Lung (tissue), 12 donors: ENCODE measurements around the gene PLCG2. TPM values are rescaled to one million over a fixed set of nuclear protein-coding genes. Genes with fewer than 3 reads are reported as not detected.

Experiments used
- ATAC-seq: fragments of 200-7000 bp; cut with Tn5 transposase; one replicate; pipeline ENCODE4 v1.9.1; 2020; ENCODE audit warnings: moderate number of reproducible peaks; ENCODE audit not compliant: insufficient read depth, low FRiP score
- DNase-seq, 3 donors: peaks; one replicate each; pipeline ENCODE4 v3.0.0-alpha.2; 2013 to 2017
- H3K27ac ChIP-seq, 2 donors: one replicate each; pipeline ENCODE4 v1.5.1; 2013; ENCODE audit warnings: mild to moderate bottlenecking in 2 of 2, moderate library complexity in 2 of 2, control low read depth in 1 of 2, inconsistent platforms in 1 of 2, low read depth in 1 of 2, low read length in 1 of 2
- H3K27me3 ChIP-seq, 3 donors: one replicate each; pipeline ENCODE4 v1.5.1; 2013; ENCODE audit warnings: low read length in 2 of 3; ENCODE audit not compliant: control insufficient read depth in 3 of 3, insufficient read depth in 3 of 3
- H3K36me3 ChIP-seq, 4 donors: one replicate each; pipeline ENCODE4 v1.5.1; 2013; ENCODE audit warnings: low read length in 4 of 4, mild to moderate bottlenecking in 1 of 4, moderate library complexity in 1 of 4; ENCODE audit not compliant: control insufficient read depth in 4 of 4, insufficient read depth in 4 of 4
- H3K4me1 ChIP-seq, 5 donors: one replicate each; pipeline ENCODE4 v1.5.1; 2013; ENCODE audit warnings: low read length in 5 of 5, mild to moderate bottlenecking in 2 of 5, moderate library complexity in 1 of 5; ENCODE audit not compliant: control insufficient read depth in 5 of 5, insufficient read depth in 5 of 5
- H3K4me3 ChIP-seq: one replicate; pipeline ENCODE4 v1.5.1; 2013; ENCODE audit warnings: mild to moderate bottlenecking, control low read depth, moderate library complexity
- H3K9ac ChIP-seq, 2 donors: one replicate each; pipeline ENCODE4 v1.5.1; 2013; ENCODE audit warnings: low read length in 2 of 2, control low read depth in 1 of 2; ENCODE audit not compliant: insufficient read depth in 1 of 2
- H3K9me3 ChIP-seq, 4 donors: one replicate each; pipeline ENCODE4 v1.5.1; 2013; ENCODE audit warnings: low read length in 3 of 4, mild to moderate bottlenecking in 1 of 4, moderate library complexity in 1 of 4; ENCODE audit not compliant: control insufficient read depth in 4 of 4, insufficient read depth in 3 of 4
- CTCF ChIP-seq: IDR thresholded peaks from 2 replicates; pipeline ENCODE4 v1.5.1; 2012; ENCODE audit warnings: mild to moderate bottlenecking; ENCODE audit errors: control extremely low read depth, extremely low read depth
- WGBS, 2 donors: extraction: QIAGEN DNeasy Blood & Tissue Kit; methylation state at CpG; one replicate each; pipeline ENCODE4 v1.1.7; 2013; 5-methylcytosine and 5-hydroxymethylcytosine counted together
- polyA plus RNA-seq, 2 donors: library from polyadenylated mRNA; stranded (reverse); fragments of 200-250 nt; gene quantifications; one replicate each; pipeline ENCODE4 v1.2.1, GENCODE V29; 2013
- total RNA-seq, 2 donors: library from RNA; depleted of rRNA in 1 of 2; stranded (reverse); fragments of >200 nt in 1 of 2; gene quantifications; one replicate each; pipeline ENCODE4 v1.2.1, GENCODE V29; 2014 to 2021
- donor health status: control.
- donor health status: control.
- donor health status: Bipolar disorder and iron deficiency.
- donor health status: healthy.
- donor health status: DM: yes; HTN: yes; CAD: no.

PLCG2 gene
- total and polyA plus RNA-seq, 4 donors: 8.8 to 41.0 (median 29.4) TPM

GRCh38 chr16:81748476-81749198 lies 30.5 kb upstream of the PLCG2 start:
- no peak for DNase-seq
- Histone ChIP-seq H3K4me3 (no peak overlapping the region), H3K27me3 (peaks cover 0 to 7% (median 0%) of the 10 kb centered on the region in 3 donors), H3K9ac (no peak overlapping the region), H3K36me3 (no peaks in the 10 kb centered on the region), H3K27ac (no peak overlapping the region), H3K9me3 (no peaks in the 10 kb centered on the region), H3K4me1 (peaks cover 0 to 13% (median 0%) of the 10 kb centered on the region in 5 donors)
- ATAC-seq: no peak
- no peak for TF ChIP-seq CTCF
- 38 to 55% methylated on average over 7 of the region's 7 CpGs for WGBS, 2 donors

- peak in 2 of 3 donors; percentile 22 to 37 for DNase-seq
- peak; percentile 80 for ATAC-seq
- Histone ChIP-seq H3K9ac (no peak overlapping the region), H3K36me3 (no peaks in the 10 kb centered on the region), H3K4me3 (no peak overlapping the region), H3K27me3 (peaks cover 0 to 2% (median 0%) of the 10 kb centered on the region in 3 donors), H3K4me1 (peaks cover 0 to 11% (median 0%) of the 10 kb centered on the region in 5 donors), H3K27ac (peak overlapping the region in 1 of 2 donors; percentile 63), H3K9me3 (no peaks in the 10 kb centered on the region)
- no peak for TF ChIP-seq CTCF
- 18 to 31% methylated on average over 13 of the region's 13 CpGs for WGBS, 2 donors
Measured at GRCh38 chr16:81752225-81752875, 26.7 kb upstream of the PLCG2 start.

GRCh38 chr16:81752876-81753227 lies 26.2 kb upstream of the PLCG2 start:
- 80 to 94% methylated on average over 7 of the region's 7 CpGs for WGBS, 2 donors
- DNase-seq (no peak), ATAC-seq (no peak)
- H3K4me3 ChIP-seq: no peak overlapping the region
- H3K4me1 ChIP-seq: peaks cover 0 to 11% (median 0%) of the 10 kb centered on the region in 5 donors
- H3K9ac ChIP-seq: no peak overlapping the region
- peak overlapping the region in 1 of 2 donors; percentile 63 for H3K27ac ChIP-seq
- H3K9me3 ChIP-seq: no peaks in the 10 kb centered on the region
- H3K36me3 ChIP-seq: no peaks in the 10 kb centered on the region
- no peak for TF ChIP-seq CTCF
- H3K27me3 ChIP-seq: peaks cover 0 to 2% (median 0%) of the 10 kb centered on the region in 3 donors
